ENCODE results near the gene C16orf89.
"Not testable (repeated sequence)": the region's sequence is repeated elsewhere in the genome, so short reads cannot be mapped to it uniquely, and the experiment has no call there.

Gene C16orf89

GRCh38 chr16:5065813-5066212 lies at the start of gene C16orf89:
TSS of gene C16orf89 (minus strand) at chr16:5065956. CDS start at chr16:5065908, 48 bp downstream.
- DNase-seq = no peak

GRCh38 chr16:5110933-5111332 lies 45.2 kb upstream of the C16orf89 start:
- DNase-seq = not testable (repeated sequence)

- DNase-seq = no peak
Observed at GRCh38 chr16:5108505-5109158, 42.9 kb upstream of the C16orf89 start.

- not testable (repeated sequence) for DNase-seq
Observed at GRCh38 chr16:5105039-5105438, 39.3 kb upstream of the C16orf89 start.

GRCh38 chr16:5103296-5104032 lies 37.7 kb upstream of the C16orf89 start:
- not testable (repeated sequence) for DNase-seq

- DNase-seq = not testable (repeated sequence)
Observed at GRCh38 chr16:5099174-5099573, 33.4 kb upstream of the C16orf89 start.

- not testable (repeated sequence) for DNase-seq
Observed at GRCh38 chr16:5098221-5099159, 32.7 kb upstream of the C16orf89 start.

GRCh38 chr16:5097470-5098220 lies 31.9 kb upstream of the C16orf89 start, which contains the start of gene EEF2KMT:
TSS of gene EEF2KMT (minus strand) at chr16:5097795. CDS start at chr16:5097739, 56 bp downstream.
- peak; percentile 97 for DNase-seq

- not testable (repeated sequence) for DNase-seq
Observed at GRCh38 chr16:5097061-5097469, 31.3 kb upstream of the C16orf89 start.

GRCh38 chr16:5096437-5097060 lies 30.8 kb upstream of the C16orf89 start:
- DNase-seq = not testable (repeated sequence)

- DNase-seq = not testable (repeated sequence)
Observed at GRCh38 chr16:5095145-5095830, 29.5 kb upstream of the C16orf89 start.

- not testable (repeated sequence) for DNase-seq
Observed at GRCh38 chr16:5093746-5094145, 28.0 kb upstream of the C16orf89 start.

GRCh38 chr16:5093081-5093480 lies 27.3 kb upstream of the C16orf89 start:
- DNase-seq = not testable (repeated sequence)

GRCh38 chr16:5090592-5090991 lies 24.8 kb upstream of the C16orf89 start:
- DNase-seq = not testable (repeated sequence)

GRCh38 chr16:5089911-5090555 lies 24.3 kb upstream of the C16orf89 start:
- not testable (repeated sequence) for DNase-seq

- DNase-seq = not testable (repeated sequence)
Observed at GRCh38 chr16:5088936-5089335, 23.2 kb upstream of the C16orf89 start.

GRCh38 chr16:5088086-5088790 lies 22.5 kb upstream of the C16orf89 start:
- not testable (repeated sequence) for DNase-seq

- not testable (repeated sequence) for DNase-seq
Observed at GRCh38 chr16:5085716-5086115, 20.0 kb upstream of the C16orf89 start.

- DNase-seq = not testable (repeated sequence)
Observed at GRCh38 chr16:5084802-5085201, 19.0 kb upstream of the C16orf89 start.
